Body of pancreas (tissue), 4 donors: ENCODE data around the gene NUDT3.

Experiments
- CTCF ChIP-seq, 7 experiments: fragments of 450-650 bp in 4 of 7; fragments of 200-600 bp in 3 of 7; sonication (generic) in 3 of 7; IDR thresholded peaks; one replicate each; pipeline ENCODE4 v1.5.1; 2016 to 2019; ENCODE audit warnings: antibody characterized with exemption in 7 of 7
- POLR2A ChIP-seq, 3 donors: fragments of 450-650 bp; IDR thresholded peaks; one replicate each; pipeline ENCODE4 v1.6.1; 2016; ENCODE audit warnings: antibody characterized with exemption in 3 of 3, mild to moderate bottlenecking in 2 of 3

- no peak for TF ChIP-seq CTCF (IDR thresholded peaks at IDR 0.05)
- no peak for TF ChIP-seq POLR2A (IDR thresholded peaks at IDR 0.05)
These were observed 88.3 kb downstream of the NUDT3 start for GRCh38 chr6:34304164-34304563.
